Effector memory CD8-positive, alpha-beta T cell (primary cell): ENCODE data around the gene TFR2.

Experiments
- ATAC-seq: fragments of 150-1000 bp; cut with Tn5 transposase; replicated peaks from 2 replicates; pipeline ENCODE4 v1.10.0; 2021; ENCODE audit warnings: mild to moderate bottlenecking, moderate library complexity
- DNase-seq, 3 experiments: peaks; one replicate each; pipeline ENCODE4 v3.0.0; 2021
- H3K27ac Mint-ChIP-seq, 2 donors: one replicate each; pipeline ENCODE4 v1.8.0; 2022; ENCODE audit warnings: mild to moderate bottlenecking in 2 of 2, mixed read lengths in 2 of 2, moderate library complexity in 2 of 2
- H3K27me3 Mint-ChIP-seq, 2 donors: one replicate each; pipeline ENCODE4 v1.8.0; 2022; ENCODE audit warnings: mixed read lengths in 2 of 2
- H3K36me3 Mint-ChIP-seq: one replicate; pipeline ENCODE4 v1.8.0; 2022; ENCODE audit warnings: mild to moderate bottlenecking, moderate library complexity, mixed read lengths; ENCODE audit not compliant: insufficient read depth
- H3K4me1 Mint-ChIP-seq, 2 donors: one replicate each; pipeline ENCODE4 v1.8.0; 2022; ENCODE audit warnings: low read depth in 2 of 2, mixed read lengths in 2 of 2
- H3K4me3 Mint-ChIP-seq, 2 donors: one replicate each; pipeline ENCODE4 v1.8.0; 2022; ENCODE audit warnings: mild to moderate bottlenecking in 2 of 2, mixed read lengths in 2 of 2, moderate library complexity in 2 of 2
- H3K9me3 Mint-ChIP-seq, 2 donors: one replicate each; pipeline ENCODE4 v1.8.0; 2022; ENCODE audit warnings: mixed read lengths in 2 of 2

Gene TFR2

GRCh38 chr7:100682228-100682741 lies 40.9 kb upstream of the TFR2 start:
- ATAC-seq (no peak), DNase-seq (no peak)
- peaks cover 24 to 27% of the 10 kb centered on the region in 2 donors for H3K4me1 Mint-ChIP-seq
- H3K36me3 Mint-ChIP-seq, result peaks cover 59% of the 10 kb centered on the region
- H3K27ac Mint-ChIP-seq, result peak overlapping the region in 1 of 2 donors; percentile 86
- no peaks in the 10 kb centered on the region for H3K9me3 Mint-ChIP-seq
- no peak overlapping the region for H3K4me3 Mint-ChIP-seq
- H3K27me3 Mint-ChIP-seq, result no peaks in the 10 kb centered on the region

- DNase-seq (no peak), ATAC-seq (no peak)
- H3K36me3 Mint-ChIP-seq, result peaks cover 60% of the 10 kb centered on the region
- H3K27me3 Mint-ChIP-seq, result no peaks in the 10 kb centered on the region
- no peak overlapping the region for H3K4me3 Mint-ChIP-seq
- no peaks in the 10 kb centered on the region for H3K9me3 Mint-ChIP-seq
- peaks cover 26 to 31% of the 10 kb centered on the region in 2 donors for H3K4me1 Mint-ChIP-seq
- peak overlapping the region; percentile 13 to 86 for H3K27ac Mint-ChIP-seq
Measured at GRCh38 chr7:100681491-100682227, 40.3 kb upstream of the TFR2 start.

- ATAC-seq, result no peak
- Mint-ChIP-seq H3K4me1 (peaks cover 29 to 35% of the 10 kb centered on the region in 2 donors), H3K27me3 (no peaks in the 10 kb centered on the region), H3K27ac (peak overlapping the region; percentile 13 to 86), H3K36me3 (peaks cover 62% of the 10 kb centered on the region), H3K9me3 (no peaks in the 10 kb centered on the region), H3K4me3 (no peak overlapping the region)
- no peak for DNase-seq
Measured at GRCh38 chr7:100680576-100681271, 39.4 kb upstream of the TFR2 start.

- Mint-ChIP-seq H3K27me3 (no peaks in the 10 kb centered on the region), H3K36me3 (peaks cover 63% of the 10 kb centered on the region), H3K4me1 (peaks cover 29 to 35% of the 10 kb centered on the region in 2 donors), H3K27ac (peak overlapping the region; percentile 81 to 86), H3K9me3 (no peaks in the 10 kb centered on the region), H3K4me3 (peak overlapping the region; percentile 34 to 58)
- no peak for DNase-seq
- no peak for ATAC-seq
Measured at GRCh38 chr7:100679927-100680575, 38.7 kb upstream of the TFR2 start.

GRCh38 chr7:100679129-100679926 lies 38.0 kb upstream of the TFR2 start:
- Mint-ChIP-seq H3K4me3 (no peak overlapping the region), H3K4me1 (peaks cover 29 to 35% of the 10 kb centered on the region in 2 donors), H3K27ac (peak overlapping the region; percentile 81 to 86), H3K27me3 (no peaks in the 10 kb centered on the region), H3K9me3 (no peaks in the 10 kb centered on the region), H3K36me3 (peaks cover 68% of the 10 kb centered on the region)
- DNase-seq (no peak), ATAC-seq (no peak)

- no peaks in the 10 kb centered on the region for H3K9me3 Mint-ChIP-seq
Measured at GRCh38 chr7:100678291-100678984, 37.1 kb upstream of the TFR2 start.

GRCh38 chr7:100677308-100678267 lies 36.2 kb upstream of the TFR2 start:
- Mint-ChIP-seq H3K4me1 (peaks cover 31 to 35% of the 10 kb centered on the region in 2 donors), H3K36me3 (peaks cover 85% of the 10 kb centered on the region), H3K9me3 (no peaks in the 10 kb centered on the region), H3K27me3 (no peaks in the 10 kb centered on the region), H3K4me3 (peak overlapping the region; percentile 18 to 42), H3K27ac (peak overlapping the region; percentile 86 to 92)
- no peak for DNase-seq
- no peak for ATAC-seq

More at GRCh38 chr7:100678291-100678984, 37.1 kb upstream of the TFR2 start:
- DNase-seq (no peak), ATAC-seq (no peak)
- no peaks in the 10 kb centered on the region for H3K27me3 Mint-ChIP-seq
- H3K4me3 Mint-ChIP-seq, result peak overlapping the region; percentile 18 to 42
- H3K4me1 Mint-ChIP-seq, result peaks cover 29 to 35% of the 10 kb centered on the region in 2 donors
- H3K27ac Mint-ChIP-seq, result peak overlapping the region in 1 of 2 donors; percentile 86
- peaks cover 77% of the 10 kb centered on the region for H3K36me3 Mint-ChIP-seq

GRCh38 chr7:100676501-100677306 lies 35.4 kb upstream of the TFR2 start:
- Mint-ChIP-seq H3K27me3 (no peaks in the 10 kb centered on the region), H3K9me3 (no peaks in the 10 kb centered on the region), H3K36me3 (peaks cover 81% of the 10 kb centered on the region), H3K4me1 (peaks cover 32 to 34% of the 10 kb centered on the region in 2 donors), H3K27ac (peak overlapping the region; percentile 92 to 96), H3K4me3 (peak overlapping the region; percentile 89 to 97)
- ATAC-seq, result no peak
- DNase-seq, result no peak

GRCh38 chr7:100675581-100676350 lies 34.4 kb upstream of the TFR2 start:
- H3K9me3 Mint-ChIP-seq, result no peaks in the 10 kb centered on the region
- ATAC-seq (peak; percentile 63), DNase-seq (peak; percentile 86 to 94 (median 92))
- H3K4me3 Mint-ChIP-seq, result peak overlapping the region; percentile 89 to 97
- peaks cover 27 to 29% of the 10 kb centered on the region in 2 donors for H3K4me1 Mint-ChIP-seq
- H3K27ac Mint-ChIP-seq, result peak overlapping the region; percentile 92 to 96
- no peaks in the 10 kb centered on the region for H3K27me3 Mint-ChIP-seq
- H3K36me3 Mint-ChIP-seq, result peaks cover 82% of the 10 kb centered on the region

GRCh38 chr7:100675105-100675451 lies 33.7 kb upstream of the TFR2 start:
- no peak for DNase-seq
- Mint-ChIP-seq H3K4me3 (peak overlapping the region; percentile 89 to 97), H3K27ac (peak overlapping the region; percentile 96 to 98), H3K4me1 (peaks cover 22 to 24% of the 10 kb centered on the region in 2 donors), H3K36me3 (peaks cover 76% of the 10 kb centered on the region), H3K9me3 (no peaks in the 10 kb centered on the region), H3K27me3 (no peaks in the 10 kb centered on the region)
- peak; percentile 2 for ATAC-seq
